Esophagus muscularis mucosa (tissue), 4 donors: ENCODE data around the gene CTNNA1. TPM values are rescaled to one million over a fixed set of nuclear protein-coding genes. Genes with fewer than 3 reads are reported as not detected.
"Not testable (repeated sequence)": the region's sequence is repeated elsewhere in the genome, so short reads cannot be mapped to it uniquely, and the experiment has no call there.

Experiments used
- DNase-seq: peaks from one replicate; pipeline ENCODE4 v3.0.0-alpha.2; 2017; ENCODE audit errors: extremely low spot score
- H3K27ac ChIP-seq, 4 donors: fragments of 200-600 bp; sonication (generic); replicated peaks in 1 of 4; 1 replicate in 3 of 4; 2 replicates in 1 of 4; pipeline ENCODE4 v1.5.1; 2016 to 2019; ENCODE audit warnings: mild to moderate bottlenecking in 1 of 4
- H3K27me3 ChIP-seq, 4 donors: fragments of 200-600 bp; sonication (generic); one replicate each; pipeline versions ENCODE4 v1.5.1 to v1.6.0; 2016 to 2019
- H3K36me3 ChIP-seq, 4 donors: fragments of 200-600 bp; sonication (generic); one replicate each; pipeline ENCODE4 v1.5.1; 2016 to 2019
- H3K4me1 ChIP-seq, 4 donors: fragments of 200-600 bp; sonication (generic); one replicate each; pipeline ENCODE4 v1.5.1; 2016 to 2019
- H3K4me3 ChIP-seq, 4 donors: fragments of 200-600 bp; sonication (generic); 1 replicate in 2 of 4; 2 replicates in 2 of 4; pipeline ENCODE4 v1.5.1; 2016 to 2019; ENCODE audit warnings: mild to moderate bottlenecking in 4 of 4, moderate library complexity in 1 of 4
- H3K9me3 ChIP-seq, 4 donors: fragments of 200-600 bp; sonication (generic); 1 replicate in 3 of 4; 2 replicates in 1 of 4; pipeline ENCODE4 v1.5.1; 2016 to 2019
- CTCF ChIP-seq, 3 experiments: fragments of 200-600 bp in 2 of 3; fragments of 450-650 bp in 1 of 3; sonication (generic) in 2 of 3; IDR thresholded peaks; one replicate each; pipeline ENCODE4 v1.5.1; 2017 to 2019; ENCODE audit warnings: antibody characterized with exemption in 3 of 3, mild to moderate bottlenecking in 2 of 3, moderate library complexity in 1 of 3
- EP300 ChIP-seq: sonication (generic); formaldehyde crosslinking; IDR thresholded peaks from one replicate; pipeline ENCODE4 v1.6.1; 2017; ENCODE audit warnings: antibody characterized with exemption
- POLR2A ChIP-seq: fragments of 450-650 bp; IDR thresholded peaks from one replicate; pipeline ENCODE4 v1.6.1; 2017; ENCODE audit warnings: antibody characterized with exemption, moderate library complexity, mild to moderate bottlenecking, low read depth
- POLR2AphosphoS5 ChIP-seq, 2 donors: sonication (generic); formaldehyde crosslinking; IDR thresholded peaks; one replicate each; pipeline ENCODE4 v1.6.1; 2017; ENCODE audit warnings: antibody characterized with exemption in 2 of 2
- WGBS: methylation state at CpG from one replicate; pipeline ENCODE4 v1.1.5; 2018; 5-methylcytosine and 5-hydroxymethylcytosine counted together
- intact Hi-C: fragments of 100-400 bp; cut with DNase I; formaldehyde crosslinking; loops from one replicate; pipeline ENCODE4 v1.15.1; 2023
- total RNA-seq, 4 donors: library from RNA; depleted of rRNA; stranded (reverse); fragments of >200 nt; gene quantifications; one replicate each; pipeline versions ENCODE4 v1.1.0 to v1.2.1, GENCODE V29; 2016

CTNNA1 gene
- total RNA-seq, 4 donors from 2014 or later: 335 to 423 (median 369) TPM

DNA sequence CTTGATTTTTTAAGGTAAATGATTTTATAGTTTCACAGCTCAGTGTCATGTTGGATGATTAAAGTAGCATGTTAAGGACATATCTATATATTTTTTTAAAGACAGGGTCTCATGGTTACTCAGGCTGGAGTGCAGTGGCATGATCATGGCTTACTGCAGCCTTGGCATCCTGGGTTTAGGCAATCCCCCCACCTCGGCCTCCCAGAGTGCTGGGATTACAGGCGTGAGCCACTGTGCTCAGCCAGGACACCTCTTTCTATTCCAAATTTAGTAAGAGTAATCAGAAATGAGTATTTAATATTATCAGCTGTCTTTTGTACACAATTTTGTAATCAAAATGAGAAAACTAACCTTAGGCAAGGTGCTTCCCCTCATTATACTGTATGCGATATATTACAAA lies 160.5 kb downstream of the CTNNA1 start:
- Histone ChIP-seq H3K27ac (no peak overlapping the region), H3K27me3 (no peaks in the 10 kb centered on the region), H3K4me3 (no peak overlapping the region), H3K36me3 (peaks cover 0 to 62% (median 18%) of the 10 kb centered on the region in 4 donors), H3K4me1 (peaks cover 0 to 4% (median 0%) of the 10 kb centered on the region in 4 donors), H3K9me3 (no peaks in the 10 kb centered on the region)
- TF ChIP-seq POLR2AphosphoS5 (IDR thresholded peaks at IDR 0.05) (no peak), CTCF (IDR thresholded peaks at IDR 0.05) (no peak)
- intact Hi-C loops: no loop called here
- 97% methylated on average over 3 of the region's 3 CpGs for WGBS
- peak; percentile 26 for DNase-seq

- no peaks in the 10 kb centered on the region for H3K27me3 ChIP-seq
- TF ChIP-seq POLR2A (no peak), EP300 (no peak), POLR2AphosphoS5 (IDR thresholded peaks at IDR 0.05) (no peak), CTCF (IDR thresholded peaks at IDR 0.05) (no peak)
- peaks cover 0 to 64% (median 19%) of the 10 kb centered on the region in 4 donors for H3K36me3 ChIP-seq
- peak; percentile 4 for DNase-seq
- intact Hi-C loops: no loop called here
- H3K4me1 ChIP-seq: peaks cover 0 to 4% (median 0%) of the 10 kb centered on the region in 4 donors
- WGBS: 89% methylated on average over 3 of the region's 3 CpGs
- H3K4me3 ChIP-seq: no peak overlapping the region
- H3K9me3 ChIP-seq: no peaks in the 10 kb centered on the region
- H3K27ac ChIP-seq: no peak overlapping the region
Measured at GRCh38 chr5:138914338-138914737, 161.1 kb downstream of the CTNNA1 start.

DNA sequence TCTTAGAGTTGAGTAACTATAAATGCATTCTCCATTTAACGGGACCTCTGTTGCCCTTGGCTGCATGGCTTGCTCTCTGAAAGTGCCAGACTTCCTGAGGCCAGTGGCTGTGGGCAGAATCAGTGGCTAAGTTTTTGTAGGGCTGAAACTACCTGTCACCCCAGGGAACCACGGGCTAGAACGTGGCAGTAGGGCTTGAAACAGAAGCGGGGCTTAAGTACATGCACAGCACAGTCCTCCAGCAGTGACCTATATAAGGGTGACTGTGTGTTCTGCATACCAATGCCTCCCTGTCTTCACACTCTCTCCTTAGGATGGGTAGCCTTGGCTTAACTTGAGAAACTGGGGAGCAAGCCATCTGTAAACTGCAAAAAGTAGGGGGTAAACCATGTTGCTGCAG lies 165.5 kb downstream of the CTNNA1 start:
- no peak overlapping the region for H3K4me3 ChIP-seq
- H3K27me3 ChIP-seq: no peaks in the 10 kb centered on the region
- intact Hi-C loops: no loop called here
- H3K9me3 ChIP-seq: no peaks in the 10 kb centered on the region
- peaks cover 2 to 20% (median 8%) of the 10 kb centered on the region in 4 donors for H3K4me1 ChIP-seq
- H3K27ac ChIP-seq: no peak overlapping the region
- no peak for TF ChIP-seq POLR2AphosphoS5 (IDR thresholded peaks at IDR 0.05)
- TF ChIP-seq CTCF (IDR thresholded peaks at IDR 0.05): no peak
- no peak for TF ChIP-seq POLR2A
- TF ChIP-seq EP300: no peak
- DNase-seq: no peak
- peaks cover 0 to 48% (median 17%) of the 10 kb centered on the region in 4 donors for H3K36me3 ChIP-seq
- WGBS: 77% methylated on average over 4 of the region's 4 CpGs

- Histone ChIP-seq H3K27ac (no peak overlapping the region), H3K36me3 (peaks cover 9 to 53% (median 25%) of the 10 kb centered on the region in 4 donors), H3K4me3 (no peak overlapping the region), H3K9me3 (no peaks in the 10 kb centered on the region), H3K27me3 (no peaks in the 10 kb centered on the region), H3K4me1 (peaks cover 0 to 22% (median 8%) of the 10 kb centered on the region in 4 donors)
- 97% methylated on average over 8 of the region's 8 CpGs for WGBS
- no peak for TF ChIP-seq CTCF (IDR thresholded peaks at IDR 0.05)
- TF ChIP-seq POLR2A: no peak
- no peak for TF ChIP-seq EP300
- no peak for TF ChIP-seq POLR2AphosphoS5 (IDR thresholded peaks at IDR 0.05)
- DNase-seq: no peak
- intact Hi-C loops: no loop called here
Measured at GRCh38 chr5:138920181-138920580, 167.0 kb downstream of the CTNNA1 start.

DNA sequence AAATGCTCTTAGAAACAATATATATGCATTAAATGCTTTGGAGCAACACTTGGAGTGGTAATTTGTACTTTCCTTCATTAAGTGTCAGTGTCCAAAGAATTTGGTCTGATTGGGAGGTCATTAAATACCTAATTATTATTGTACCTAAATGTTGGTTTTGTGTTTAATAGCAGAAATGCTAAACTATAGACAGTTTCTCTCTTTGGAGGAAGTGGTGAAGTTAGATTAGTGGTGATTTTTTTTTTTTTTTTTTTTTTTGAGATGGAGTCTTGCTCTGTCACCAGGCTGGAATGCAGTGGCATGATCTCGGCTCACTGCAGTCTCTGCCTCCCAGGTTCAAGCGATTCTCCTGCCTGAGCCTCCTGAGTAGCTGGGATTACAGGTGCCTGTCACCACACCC lies 168.1 kb downstream of the CTNNA1 start:
- WGBS: 81% methylated on average over 2 of the region's 2 CpGs
- H3K27ac ChIP-seq, H3K4me3 ChIP-seq, DNase-seq, H3K27me3 ChIP-seq, H3K9me3 ChIP-seq, intact Hi-C loops: not testable (repeated sequence)
- Histone ChIP-seq H3K4me1 (peaks cover 0 to 24% (median 8%) of the 10 kb centered on the region in 4 donors), H3K36me3 (peaks cover 20 to 59% (median 33%) of the 10 kb centered on the region in 4 donors)
